Neural cell (in vitro differentiated cells): ENCODE results near the gene RMP24.

Source experiments
- H2AFZ ChIP-seq: fragments of 200-600, 300-800 bp; sonication (generic), shearing (Covaris generic); 2 replicates; pipeline ENCODE4 v1.6.0; 2014; ENCODE audit warnings: low read depth, mild to moderate bottlenecking, antibody characterized with exemption, low read length, moderate library complexity
- H3F3A ChIP-seq: fragments of 200-600 bp; shearing (Covaris generic); 2 replicates; pipeline ENCODE4 v1.6.1; 2016; ENCODE audit warnings: mild to moderate bottlenecking, moderate library complexity, mixed read lengths, antibody characterized with exemption, low read length; ENCODE audit not compliant: insufficient read depth, poor library complexity, severe bottlenecking
- H3K27ac ChIP-seq: fragments of 200-600, 300-800 bp; sonication (generic), shearing (Covaris generic); 2 replicates; pipeline ENCODE4 v1.5.1; 2014; ENCODE audit warnings: mild to moderate bottlenecking, low read length, moderate library complexity
- H3K27me3 ChIP-seq: fragments of 300-800, 200-600 bp; sonication (generic), shearing (Covaris generic); 2 replicates; pipeline ENCODE4 v1.6.0; 2014; ENCODE audit warnings: mild to moderate bottlenecking, low read depth, low read length, moderate library complexity; ENCODE audit not compliant: insufficient read depth
- H3K36me3 ChIP-seq: fragments of 300-800, 200-600 bp; sonication (generic), shearing (Covaris generic); 2 replicates; pipeline ENCODE4 v1.5.1; 2014; ENCODE audit warnings: mild to moderate bottlenecking, antibody characterized with exemption, low read length, moderate library complexity; ENCODE audit not compliant: insufficient read depth
- H3K4me2 ChIP-seq: fragments of 300-800, 200-600 bp; sonication (generic), shearing (Covaris generic); 2 replicates; pipeline ENCODE4 v1.6.0; 2014; ENCODE audit warnings: mild to moderate bottlenecking, low read length
- H3K4me3 ChIP-seq: fragments of 300-800, 200-600 bp; sonication (generic), shearing (Covaris generic); 2 replicates; pipeline ENCODE4 v1.5.1; 2014; ENCODE audit warnings: mild to moderate bottlenecking, low read length, moderate library complexity
- H3K79me2 ChIP-seq: fragments of 200-600 bp; shearing (Covaris generic); replicated peaks from 2 replicates; pipeline ENCODE4 v1.6.0; 2014; ENCODE audit warnings: mild to moderate bottlenecking, low read length, moderate library complexity; ENCODE audit not compliant: insufficient read depth
- H3K9ac ChIP-seq: fragments of 300-800, 200-600 bp; sonication (generic), shearing (Covaris generic); 2 replicates; pipeline ENCODE4 v1.6.1; 2016; ENCODE audit warnings: mild to moderate bottlenecking, low read length, mixed read lengths
- H3K9me2 ChIP-seq: fragments of 200-600 bp; shearing (Covaris generic); 2 replicates; pipeline ENCODE4 v1.6.1; 2016; ENCODE audit warnings: mild to moderate bottlenecking, low read length, mixed read lengths; ENCODE audit not compliant: insufficient read depth
- H3K9me3 ChIP-seq: fragments of 200-600, 300-800 bp; sonication (generic), shearing (Covaris generic); 2 replicates; pipeline ENCODE4 v1.6.1; 2016; ENCODE audit warnings: mild to moderate bottlenecking, mixed run types, low read length, moderate library complexity, mixed read lengths
- H4K20me1 ChIP-seq: fragments of 200-600 bp; shearing (Covaris generic); 2 replicates; pipeline ENCODE4 v1.6.1; 2016; ENCODE audit warnings: mild to moderate bottlenecking, mixed run types; ENCODE audit not compliant: insufficient read depth
- EP300 ChIP-seq: fragments of 450-650 bp; conservative IDR thresholded peaks from 2 replicates; pipeline ENCODE4 v1.6.1; 2014; ENCODE audit warnings: antibody characterized with exemption, mild to moderate bottlenecking, moderate library complexity; ENCODE audit not compliant: poor library complexity, severe bottlenecking
- EZH2 ChIP-seq: fragments of 200-600, 300-800 bp; shearing (Covaris generic), sonication (generic); IDR thresholded peaks from 2 replicates; pipeline ENCODE4 v1.6.1; 2014; ENCODE audit warnings: antibody characterized with exemption, low read length, borderline replicate concordance, mild to moderate bottlenecking; ENCODE audit not compliant: insufficient read depth, poor library complexity, severe bottlenecking
- MXI1 ChIP-seq: fragments of 450-650 bp; conservative IDR thresholded peaks from 2 replicates; pipeline ENCODE4 v1.6.1; 2014; ENCODE audit warnings: antibody characterized with exemption, mild to moderate bottlenecking; ENCODE audit not compliant: poor library complexity, severe bottlenecking
- POLR2AphosphoS5 ChIP-seq: IDR thresholded peaks from 2 replicates; pipeline ENCODE4 v1.6.1; 2012
- RAD21 ChIP-seq: fragments of 450-650 bp; conservative IDR thresholded peaks from 2 replicates; pipeline ENCODE4 v1.6.1; 2014; ENCODE audit warnings: antibody characterized with exemption, mild to moderate bottlenecking, moderate library complexity
- SMC3 ChIP-seq: fragments of 450-650 bp; conservative IDR thresholded peaks from 2 replicates; pipeline ENCODE4 v1.6.1; 2014; ENCODE audit warnings: antibody characterized with exemption, mild to moderate bottlenecking, moderate library complexity; ENCODE audit not compliant: poor library complexity
- TAF1 ChIP-seq: IDR thresholded peaks from 2 replicates; pipeline ENCODE4 v1.6.1; 2012; ENCODE audit warnings: low read depth
- TF ChIP-seq, protein P1 (sequence below): fragments of 450-650 bp; IDR thresholded peaks from 2 replicates; pipeline ENCODE4 v1.5.1; 2014; ENCODE audit warnings: antibody characterized with exemption, mild to moderate bottlenecking, moderate library complexity; ENCODE audit not compliant: poor library complexity, severe bottlenecking
- TF ChIP-seq, protein P2 (sequence below): IDR thresholded peaks from 2 replicates; pipeline ENCODE4 v1.6.1; 2012; ENCODE audit warnings: borderline replicate concordance

Gene RMP24

GRCh38 chr18:35979112-35979511 lies 6.6 kb downstream of the RMP24 start:
- TF ChIP-seq, protein P1, sequence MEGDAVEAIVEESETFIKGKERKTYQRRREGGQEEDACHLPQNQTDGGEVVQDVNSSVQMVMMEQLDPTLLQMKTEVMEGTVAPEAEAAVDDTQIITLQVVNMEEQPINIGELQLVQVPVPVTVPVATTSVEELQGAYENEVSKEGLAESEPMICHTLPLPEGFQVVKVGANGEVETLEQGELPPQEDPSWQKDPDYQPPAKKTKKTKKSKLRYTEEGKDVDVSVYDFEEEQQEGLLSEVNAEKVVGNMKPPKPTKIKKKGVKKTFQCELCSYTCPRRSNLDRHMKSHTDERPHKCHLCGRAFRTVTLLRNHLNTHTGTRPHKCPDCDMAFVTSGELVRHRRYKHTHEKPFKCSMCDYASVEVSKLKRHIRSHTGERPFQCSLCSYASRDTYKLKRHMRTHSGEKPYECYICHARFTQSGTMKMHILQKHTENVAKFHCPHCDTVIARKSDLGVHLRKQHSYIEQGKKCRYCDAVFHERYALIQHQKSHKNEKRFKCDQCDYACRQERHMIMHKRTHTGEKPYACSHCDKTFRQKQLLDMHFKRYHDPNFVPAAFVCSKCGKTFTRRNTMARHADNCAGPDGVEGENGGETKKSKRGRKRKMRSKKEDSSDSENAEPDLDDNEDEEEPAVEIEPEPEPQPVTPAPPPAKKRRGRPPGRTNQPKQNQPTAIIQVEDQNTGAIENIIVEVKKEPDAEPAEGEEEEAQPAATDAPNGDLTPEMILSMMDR, result no peak
- TF ChIP-seq EZH2 (no peak), SMC3 (no peak)
- Histone ChIP-seq H2AFZ (no peak overlapping the region), H3K9me2 (no peaks in the 10 kb centered on the region), H3K9me3 (no peaks in the 10 kb centered on the region), H3F3A (no peaks in the 10 kb centered on the region), H3K9ac (no peak overlapping the region), H3K36me3 (peaks cover 14% of the 10 kb centered on the region), H3K27ac (no peak overlapping the region), H3K4me2 (no peak overlapping the region), H3K27me3 (no peaks in the 10 kb centered on the region), H4K20me1 (no peaks in the 10 kb centered on the region), H3K4me3 (no peak overlapping the region), H3K79me2 (peaks cover 9% of the 10 kb centered on the region)

DNA sequence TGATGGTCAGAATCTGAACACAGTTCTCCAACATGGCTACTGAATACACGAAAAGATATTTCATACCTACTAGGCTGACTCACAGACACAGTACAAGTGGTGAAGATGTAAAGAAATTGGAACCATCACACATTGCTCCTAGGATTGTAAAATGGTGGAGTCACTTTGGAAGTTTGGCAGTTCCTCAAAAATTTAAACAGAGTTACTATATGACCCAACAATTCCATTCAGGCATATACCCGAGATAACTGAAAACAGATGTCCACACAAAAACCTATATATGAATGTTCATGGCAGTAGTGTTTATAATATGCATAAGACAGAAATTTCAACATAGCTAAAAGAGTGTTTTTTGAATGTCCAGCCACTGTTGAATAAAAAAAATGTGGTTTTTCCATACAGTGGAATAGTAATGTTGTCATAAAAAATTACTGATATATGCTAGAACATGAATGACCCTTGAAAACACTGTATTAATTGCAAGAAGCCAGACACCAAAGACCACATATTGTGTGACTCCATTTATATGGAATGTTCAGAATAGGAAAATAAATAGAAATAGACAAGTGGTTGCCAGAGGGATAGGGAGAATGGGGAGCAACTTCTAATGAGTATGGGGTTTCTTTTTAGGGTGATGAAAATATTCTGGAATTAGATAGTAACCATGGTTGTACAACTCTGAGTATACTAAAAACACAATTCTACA lies 10.1 kb downstream of the RMP24 start:
- H3K9ac ChIP-seq, result no peak overlapping the region
- H2AFZ ChIP-seq, result no peak overlapping the region
- no peak overlapping the region for H3K27ac ChIP-seq
- H3F3A ChIP-seq, result no peaks in the 10 kb centered on the region
- H3K9me3 ChIP-seq, result no peaks in the 10 kb centered on the region
- no peak overlapping the region for H3K4me2 ChIP-seq
- H4K20me1 ChIP-seq, result no peaks in the 10 kb centered on the region
- TF ChIP-seq, protein P2, sequence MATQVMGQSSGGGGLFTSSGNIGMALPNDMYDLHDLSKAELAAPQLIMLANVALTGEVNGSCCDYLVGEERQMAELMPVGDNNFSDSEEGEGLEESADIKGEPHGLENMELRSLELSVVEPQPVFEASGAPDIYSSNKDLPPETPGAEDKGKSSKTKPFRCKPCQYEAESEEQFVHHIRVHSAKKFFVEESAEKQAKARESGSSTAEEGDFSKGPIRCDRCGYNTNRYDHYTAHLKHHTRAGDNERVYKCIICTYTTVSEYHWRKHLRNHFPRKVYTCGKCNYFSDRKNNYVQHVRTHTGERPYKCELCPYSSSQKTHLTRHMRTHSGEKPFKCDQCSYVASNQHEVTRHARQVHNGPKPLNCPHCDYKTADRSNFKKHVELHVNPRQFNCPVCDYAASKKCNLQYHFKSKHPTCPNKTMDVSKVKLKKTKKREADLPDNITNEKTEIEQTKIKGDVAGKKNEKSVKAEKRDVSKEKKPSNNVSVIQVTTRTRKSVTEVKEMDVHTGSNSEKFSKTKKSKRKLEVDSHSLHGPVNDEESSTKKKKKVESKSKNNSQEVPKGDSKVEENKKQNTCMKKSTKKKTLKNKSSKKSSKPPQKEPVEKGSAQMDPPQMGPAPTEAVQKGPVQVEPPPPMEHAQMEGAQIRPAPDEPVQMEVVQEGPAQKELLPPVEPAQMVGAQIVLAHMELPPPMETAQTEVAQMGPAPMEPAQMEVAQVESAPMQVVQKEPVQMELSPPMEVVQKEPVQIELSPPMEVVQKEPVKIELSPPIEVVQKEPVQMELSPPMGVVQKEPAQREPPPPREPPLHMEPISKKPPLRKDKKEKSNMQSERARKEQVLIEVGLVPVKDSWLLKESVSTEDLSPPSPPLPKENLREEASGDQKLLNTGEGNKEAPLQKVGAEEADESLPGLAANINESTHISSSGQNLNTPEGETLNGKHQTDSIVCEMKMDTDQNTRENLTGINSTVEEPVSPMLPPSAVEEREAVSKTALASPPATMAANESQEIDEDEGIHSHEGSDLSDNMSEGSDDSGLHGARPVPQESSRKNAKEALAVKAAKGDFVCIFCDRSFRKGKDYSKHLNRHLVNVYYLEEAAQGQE, result no peak
- TF ChIP-seq EP300, result no peak
- no peak for TF ChIP-seq EZH2
- no peak for TF ChIP-seq RAD21
- TF ChIP-seq, protein P1, result no peak
- no peak for TF ChIP-seq TAF1
- no peak for TF ChIP-seq POLR2AphosphoS5
- no peak for TF ChIP-seq MXI1
- no peak for TF ChIP-seq SMC3
- H3K9me2 ChIP-seq, result no peaks in the 10 kb centered on the region
- H3K79me2 ChIP-seq, result no peaks in the 10 kb centered on the region
- peaks cover 6% of the 10 kb centered on the region for H3K36me3 ChIP-seq
- no peaks in the 10 kb centered on the region for H3K27me3 ChIP-seq
- H3K4me3 ChIP-seq, result no peak overlapping the region
